Bronchial epithelial cell (primary cell): ENCODE results near the gene ZNF275. TPM values are rescaled to one million over a fixed set of nuclear protein-coding genes. Genes with fewer than 3 reads are reported as not detected.

Source experiments
- DNase-seq: peaks from one replicate; pipeline ENCODE4 v3.0.0-alpha.2; 2010; ENCODE audit warnings: low read depth
- FAIRE-seq: peaks from 2 replicates; lab custom pipeline; 2011; peaks lifted over from hg19 to GRCh38; lab: Jason Lieb, UNC
- H3K27me3 ChIP-seq: 2 replicates; pipeline ENCODE4 v1.5.1; 2011; ENCODE audit warnings: low read length; ENCODE audit not compliant: control insufficient read depth, insufficient read depth
- H3K36me3 ChIP-seq: 2 replicates; pipeline ENCODE4 v1.5.1; 2011; ENCODE audit warnings: low read length; ENCODE audit not compliant: control insufficient read depth, insufficient read depth
- H3K4me3 ChIP-seq: 2 replicates; pipeline ENCODE4 v1.5.1; 2011; ENCODE audit warnings: mild to moderate bottlenecking, low read depth, low read length, control low read depth
- CTCF ChIP-seq: IDR thresholded peaks from 2 replicates; pipeline ENCODE4 v1.5.1; 2011; ENCODE audit warnings: mild to moderate bottlenecking, moderate library complexity, low read length, control low read depth, inconsistent platforms; ENCODE audit not compliant: insufficient read depth, severe bottlenecking
- total RNA-seq: library from RNA; depleted of rRNA; stranded (reverse); fragments of >200 nt; gene quantifications from 2 replicates; pipeline ENCODE4 v1.2.1, GENCODE V29; 2014

The ZNF275 gene
- total RNA-seq, 1 donor from 2014 or later, result 3.9 TPM

DNA sequence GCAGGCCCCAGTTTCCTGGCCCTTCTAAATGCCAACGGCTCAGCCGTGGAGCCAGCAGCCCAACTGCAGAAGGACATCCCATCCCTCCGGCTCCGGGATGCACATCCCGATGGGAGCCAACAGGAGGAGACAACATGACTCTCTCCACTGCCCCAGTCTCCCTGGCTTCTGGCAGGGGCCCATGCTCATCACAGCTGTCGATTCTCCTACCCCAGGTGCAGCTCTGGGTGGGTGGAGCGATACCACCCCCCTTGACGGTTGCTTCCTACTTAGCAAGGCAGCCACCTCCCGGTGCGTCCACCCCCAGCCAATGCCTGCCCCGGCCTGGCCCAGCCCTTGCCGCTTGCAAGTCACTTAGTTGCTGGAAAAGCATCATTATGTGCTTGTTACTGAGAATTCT is 19.5 kb downstream of the ZNF275 start:
- DNase-seq, result no peak
- FAIRE-seq, result no peak
- no peaks in the 10 kb centered on the region for H3K27me3 ChIP-seq
- H3K4me3 ChIP-seq, result no peak overlapping the region
- H3K36me3 ChIP-seq, result no peaks in the 10 kb centered on the region
- TF ChIP-seq CTCF, result no peak

- DNase-seq, result no peak
- FAIRE-seq, result no peak
- H3K27me3 ChIP-seq, result no peaks in the 10 kb centered on the region
Measured at GRCh38 chrX:153357877-153358276, 23.9 kb downstream of the ZNF275 start.

GRCh38 chrX:153361781-153362397 is 27.9 kb downstream of the ZNF275 start:
- no peaks in the 10 kb centered on the region for H3K36me3 ChIP-seq
- no peak for TF ChIP-seq CTCF
- H3K4me3 ChIP-seq, result no peak overlapping the region
- FAIRE-seq (no peak), DNase-seq (no peak)
- no peaks in the 10 kb centered on the region for H3K27me3 ChIP-seq

More at GRCh38 chrX:153357877-153358276, 23.9 kb downstream of the ZNF275 start:
- Histone ChIP-seq H3K36me3 (no peaks in the 10 kb centered on the region), H3K4me3 (no peak overlapping the region)
- TF ChIP-seq CTCF, result no peak

- Histone ChIP-seq H3K4me3 (no peak overlapping the region), H3K27me3 (no peaks in the 10 kb centered on the region), H3K36me3 (no peaks in the 10 kb centered on the region)
- FAIRE-seq (no peak), DNase-seq (no peak)
- no peak for TF ChIP-seq CTCF
Measured at GRCh38 chrX:153365670-153366069, 31.7 kb downstream of the ZNF275 start.

GRCh38 chrX:153366119-153366518 is 32.2 kb downstream of the ZNF275 start:
- TF ChIP-seq CTCF, result no peak
- H3K36me3 ChIP-seq, result no peaks in the 10 kb centered on the region
- no peak for DNase-seq
- no peak overlapping the region for H3K4me3 ChIP-seq
- no peaks in the 10 kb centered on the region for H3K27me3 ChIP-seq
- FAIRE-seq, result no peak

DNA sequence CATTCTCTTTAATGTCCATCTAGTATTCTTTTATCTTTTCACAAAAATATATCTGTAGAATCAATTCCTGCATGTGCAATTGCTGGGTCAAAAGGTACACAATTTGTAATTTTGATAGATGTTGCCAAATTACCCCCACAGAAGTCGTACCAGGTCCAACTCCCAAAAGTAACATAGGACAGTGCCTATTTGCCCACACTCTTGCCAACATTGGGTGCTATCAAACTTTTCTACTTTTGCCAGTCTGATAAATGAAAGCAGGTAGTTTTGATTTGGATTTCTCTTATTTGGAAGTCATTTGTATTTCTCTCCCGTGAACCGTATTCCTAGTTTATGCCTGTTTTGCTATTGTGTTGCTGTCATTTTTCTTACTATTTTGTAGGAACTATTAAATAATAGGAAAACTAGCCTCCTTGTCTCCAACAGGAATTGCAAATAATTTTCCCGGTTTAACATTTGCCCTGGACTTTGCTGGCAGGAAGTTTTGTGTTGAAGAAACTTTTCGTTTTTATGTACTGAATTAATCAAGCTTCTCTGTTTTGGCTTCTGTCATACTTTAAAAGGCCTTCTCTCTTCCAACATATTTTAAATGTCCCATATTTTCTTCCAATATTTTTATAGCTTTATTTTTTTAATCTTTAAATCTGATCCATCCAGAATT is 33.1 kb downstream of the ZNF275 start:
- FAIRE-seq (no peak), DNase-seq (no peak)
- Histone ChIP-seq H3K36me3 (no peaks in the 10 kb centered on the region), H3K4me3 (no peak overlapping the region), H3K27me3 (no peaks in the 10 kb centered on the region)
- TF ChIP-seq CTCF, result no peak
